ENCODE results near the gene BAIAP2L2.

GRCh38 chr22:38087855-38088254 is 22.6 kb downstream of the BAIAP2L2 start:
- TF ChIP-seq CTCF (IDR thresholded peaks at IDR 0.05), result no peak
- TF ChIP-seq POLR2AphosphoS5 (IDR thresholded peaks at IDR 0.05), result no peak
- TF ChIP-seq POLR2A (IDR thresholded peaks at IDR 0.05; ENCODE audit: low read depth), result no peak
- TF ChIP-seq EP300 (IDR thresholded peaks at IDR 0.05), result no peak
